Measurements from ENCODE around the gene SIPA1L2.

SIPA1L2 gene

GRCh38 chr1:232591344-232591743, 38.6 kb downstream of the SIPA1L2 start:
- no peak for DNase-seq (ENCODE audit: low read depth in 3 of 3)

- DNase-seq (ENCODE audit: low read depth in 3 of 3) = no peak
These were observed 39.2 kb downstream of the SIPA1L2 start for GRCh38 chr1:232590744-232591082.

GRCh38 chr1:232589812-232590743, 39.9 kb downstream of the SIPA1L2 start:
- no peak for DNase-seq (ENCODE audit: low read depth in 3 of 3)

GRCh38 chr1:232589111-232589811, 40.7 kb downstream of the SIPA1L2 start:
- DNase-seq (ENCODE audit: low read depth in 3 of 3) = no peak

- DNase-seq (ENCODE audit: low read depth in 3 of 3) = no peak
These were observed 42.6 kb downstream of the SIPA1L2 start for GRCh38 chr1:232587141-232588008.

- no peak for DNase-seq (ENCODE audit: low read depth in 3 of 3)
These were observed 43.3 kb downstream of the SIPA1L2 start for GRCh38 chr1:232586679-232587078.

GRCh38 chr1:232585486-232585885, 44.4 kb downstream of the SIPA1L2 start:
- no peak for DNase-seq (ENCODE audit: low read depth in 3 of 3)

GRCh38 chr1:232581932-232582331, 48.0 kb downstream of the SIPA1L2 start:
- DNase-seq (ENCODE audit: low read depth in 3 of 3) = no peak

All from stimulated activated CD4-positive, alpha-beta T cell treated with anti-CD3 and anti-CD28 coated beads, TNF-alpha, amount 100 ng/mL, for 4 hours (primary cell).